GM12872 (cell line): Measurements from ENCODE around the gene TOR1AIP2.

Experiments used
- TF ChIP-seq, protein P1 (sequence below): IDR thresholded peaks from 3 replicates; pipeline ENCODE4 v1.5.1; 2011; ENCODE audit warnings: low read depth, mild to moderate bottlenecking, low read length, moderate library complexity; ENCODE audit not compliant: insufficient read depth

Gene TOR1AIP2

DNA sequence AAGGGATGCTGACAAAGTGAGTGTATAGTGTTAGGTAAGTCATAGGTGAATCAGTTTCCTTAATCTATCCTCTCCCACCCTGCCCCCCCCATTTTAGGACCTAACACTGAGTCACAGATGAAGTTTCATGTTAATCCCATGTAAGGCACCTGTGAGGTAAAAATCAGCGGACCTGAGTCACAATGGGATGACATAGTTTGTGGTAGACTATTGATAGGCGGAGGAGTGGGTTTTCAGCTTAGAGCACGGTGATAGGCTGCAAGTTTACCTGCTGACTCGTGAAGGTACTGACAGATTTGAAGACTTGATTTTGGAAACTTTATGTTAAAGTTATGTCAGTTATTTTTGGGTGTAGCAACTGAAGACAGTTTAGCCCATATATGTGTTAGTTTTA is 6.1 kb upstream of the TOR1AIP2 start:
- TF ChIP-seq, protein P1, sequence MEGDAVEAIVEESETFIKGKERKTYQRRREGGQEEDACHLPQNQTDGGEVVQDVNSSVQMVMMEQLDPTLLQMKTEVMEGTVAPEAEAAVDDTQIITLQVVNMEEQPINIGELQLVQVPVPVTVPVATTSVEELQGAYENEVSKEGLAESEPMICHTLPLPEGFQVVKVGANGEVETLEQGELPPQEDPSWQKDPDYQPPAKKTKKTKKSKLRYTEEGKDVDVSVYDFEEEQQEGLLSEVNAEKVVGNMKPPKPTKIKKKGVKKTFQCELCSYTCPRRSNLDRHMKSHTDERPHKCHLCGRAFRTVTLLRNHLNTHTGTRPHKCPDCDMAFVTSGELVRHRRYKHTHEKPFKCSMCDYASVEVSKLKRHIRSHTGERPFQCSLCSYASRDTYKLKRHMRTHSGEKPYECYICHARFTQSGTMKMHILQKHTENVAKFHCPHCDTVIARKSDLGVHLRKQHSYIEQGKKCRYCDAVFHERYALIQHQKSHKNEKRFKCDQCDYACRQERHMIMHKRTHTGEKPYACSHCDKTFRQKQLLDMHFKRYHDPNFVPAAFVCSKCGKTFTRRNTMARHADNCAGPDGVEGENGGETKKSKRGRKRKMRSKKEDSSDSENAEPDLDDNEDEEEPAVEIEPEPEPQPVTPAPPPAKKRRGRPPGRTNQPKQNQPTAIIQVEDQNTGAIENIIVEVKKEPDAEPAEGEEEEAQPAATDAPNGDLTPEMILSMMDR = no peak

DNA sequence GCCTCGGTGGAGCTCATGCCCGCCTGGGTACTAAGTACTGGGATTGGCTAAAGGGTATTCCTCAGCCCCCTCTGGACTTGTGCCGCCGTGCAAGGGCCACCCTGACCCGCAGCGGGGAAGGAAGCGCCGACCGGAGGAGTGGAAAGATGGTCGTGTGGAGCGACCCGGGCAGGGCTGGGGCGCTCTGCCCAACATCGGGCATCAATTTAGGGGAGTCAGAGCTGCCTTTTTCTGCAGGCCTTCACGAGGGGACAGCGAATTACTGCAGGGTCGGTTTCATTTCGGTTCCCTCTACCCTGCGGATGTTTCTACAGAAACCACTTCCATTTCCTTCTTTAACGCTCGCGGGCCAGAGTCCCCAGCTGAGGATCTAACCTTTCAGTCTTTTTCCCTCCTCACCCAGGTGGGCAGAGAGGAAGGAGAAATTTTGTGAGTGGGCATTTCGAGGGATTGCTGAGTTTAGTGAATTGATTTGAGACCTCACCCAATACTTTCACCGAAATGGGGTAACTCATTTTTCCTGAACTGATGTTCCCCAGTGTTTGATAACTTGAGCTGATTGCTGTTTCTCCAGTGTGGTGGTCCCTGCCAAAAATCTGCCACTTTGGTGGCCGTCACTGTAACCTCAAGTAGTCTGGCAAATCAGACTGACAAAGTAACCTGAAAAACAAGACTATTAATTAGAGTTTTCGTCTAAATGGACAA is 5.6 kb upstream of the TOR1AIP2 start:
- TF ChIP-seq, protein P1 = no peak

DNA sequence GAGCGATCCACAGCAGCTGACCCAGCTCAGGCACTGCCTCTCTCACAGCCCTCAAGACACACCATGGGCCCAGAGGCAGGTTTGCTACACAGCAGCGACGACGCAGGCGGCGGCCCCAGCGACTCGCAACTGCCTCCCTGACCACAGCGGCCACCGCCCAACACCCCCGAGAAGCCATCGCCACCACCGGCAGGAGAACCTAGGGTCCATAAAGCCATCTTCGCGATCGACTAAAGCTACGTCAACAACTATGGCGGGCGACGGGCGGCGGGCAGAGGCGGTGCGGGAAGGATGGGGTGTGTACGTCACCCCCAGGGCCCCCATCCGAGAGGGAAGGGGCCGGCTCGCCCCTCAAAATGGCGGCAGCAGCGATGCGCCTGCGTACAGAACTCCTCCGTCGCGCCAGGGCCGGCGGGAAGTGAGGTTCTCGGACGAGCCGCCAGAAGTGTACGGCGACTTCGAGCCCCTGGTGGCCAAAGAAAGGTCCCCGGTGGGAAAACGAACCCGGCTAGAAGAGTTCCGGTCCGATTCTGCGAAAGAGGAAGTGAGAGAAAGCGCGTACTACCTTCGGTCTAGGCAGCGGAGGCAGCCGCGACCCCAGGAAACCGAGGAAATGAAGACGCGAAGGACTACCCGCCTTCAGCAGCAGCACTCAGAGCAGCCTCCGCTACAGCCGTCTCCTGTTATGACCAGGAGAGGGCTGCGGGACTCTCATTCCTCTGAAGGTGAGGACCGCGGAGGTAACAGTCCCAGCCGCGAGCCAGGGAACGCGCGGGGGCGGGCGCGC is 4.8 kb upstream of the TOR1AIP2 start, which contains the start of gene TOR1AIP1:
TSS of gene TOR1AIP1 (plus strand) at position 33 of the 787 bp plus-strand sequence. CDS start at position 251, 218 bp downstream.
- TF ChIP-seq, protein P1 = peak; percentile 24; the same call in 1 of the 3 replicates

DNA sequence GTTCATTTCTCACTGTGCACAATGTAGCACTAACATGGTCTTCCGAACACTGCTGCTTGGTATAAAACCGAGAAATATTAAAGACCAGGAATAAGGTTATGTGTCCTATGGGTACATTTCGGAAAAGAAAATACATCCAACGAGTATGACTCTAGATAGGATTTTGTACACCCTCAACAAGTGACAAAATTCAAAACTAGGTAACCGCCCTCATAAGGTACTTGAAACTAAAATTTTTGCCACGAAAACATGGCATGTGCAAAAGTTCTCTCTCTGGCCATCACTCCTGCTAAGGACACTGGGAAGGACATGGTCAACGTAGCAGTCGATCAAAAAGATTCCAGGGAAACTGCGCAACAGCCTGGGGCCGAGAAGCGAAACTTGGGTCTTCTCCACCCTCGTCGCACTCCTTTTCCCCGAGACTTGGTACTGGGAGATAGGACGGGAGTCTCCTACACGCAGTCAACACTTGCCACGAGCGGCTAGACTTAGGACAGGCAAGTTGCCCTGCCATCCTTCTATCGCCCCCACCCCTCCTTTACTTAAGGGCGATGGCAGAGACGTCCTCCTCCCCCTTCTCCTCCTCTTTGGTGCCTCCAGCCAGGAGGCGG is 4.1 kb upstream of the TOR1AIP2 start:
- TF ChIP-seq, protein P1 = no peak

DNA sequence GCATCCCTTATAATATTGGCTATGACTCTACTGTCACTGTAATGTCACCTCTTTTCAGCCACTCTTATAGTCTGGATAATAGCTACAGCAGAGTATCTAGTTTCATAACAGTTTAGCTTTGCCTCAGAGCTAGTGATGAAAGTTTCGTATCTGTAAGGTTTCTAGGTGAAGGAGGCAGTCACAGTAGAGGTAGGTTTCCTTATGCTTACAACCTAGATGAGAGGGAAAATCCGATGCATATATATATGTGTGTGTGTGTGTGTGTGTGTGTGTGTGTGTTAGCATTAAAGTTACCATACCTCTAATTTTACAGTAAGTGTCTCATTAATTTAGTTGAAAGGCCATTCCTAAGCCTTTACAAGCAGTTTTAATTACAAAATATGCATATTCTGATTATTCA is 2.2 kb upstream of the TOR1AIP2 start:
- TF ChIP-seq, protein P1 = no peak

DNA sequence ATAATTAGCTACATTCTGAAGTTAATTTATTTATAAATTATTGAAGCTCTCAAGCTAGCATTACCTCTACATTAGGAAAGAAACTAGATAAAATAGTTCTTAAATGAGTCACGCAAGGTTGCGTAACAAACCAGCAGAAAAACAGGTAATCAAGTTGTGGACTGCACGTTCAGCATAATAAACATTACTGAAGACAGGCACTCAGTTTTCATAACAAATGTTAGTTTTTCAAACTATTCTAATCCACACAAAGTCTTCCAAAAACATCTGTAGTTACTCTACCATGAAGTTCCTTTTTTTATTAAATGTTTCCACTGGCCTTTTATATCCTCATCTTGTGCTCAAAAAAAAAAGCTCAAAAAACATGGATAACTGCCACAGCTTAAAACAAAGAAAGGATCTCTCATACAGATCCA is 1.3 kb downstream of the TOR1AIP2 start:
- TF ChIP-seq, protein P1 = no peak
